GM18505 (cell line): Measurements from ENCODE around the gene PRR5.

Experiments used
- ATAC-seq: cut with Tn5 transposase; IDR thresholded peaks from one replicate; pipeline ENCODE4 v1.9.1; 2021; ENCODE audit not compliant: unreplicated experiment
- POLR2A ChIP-seq: IDR thresholded peaks from 4 replicates; pipeline ENCODE4 v1.6.1; 2011; ENCODE audit warnings: borderline replicate concordance; ENCODE audit not compliant: insufficient read depth, insufficient read length; ENCODE audit errors: extremely low read depth

Gene PRR5

GRCh38 chr22:44786610-44787009 is 84.6 kb downstream of the PRR5 start:
- TF ChIP-seq POLR2A, result no peak
- ATAC-seq, result no peak
